ENCODE data around the gene OR52N5. TPM values are rescaled to one million over a fixed set of nuclear protein-coding genes. Genes with fewer than 3 reads are reported as not detected.

The OR52N5 gene
- total and polyA plus RNA-seq, 3 donors from 2014 or later = 2.0 to 2.5 TPM; not detected in 1

DNA sequence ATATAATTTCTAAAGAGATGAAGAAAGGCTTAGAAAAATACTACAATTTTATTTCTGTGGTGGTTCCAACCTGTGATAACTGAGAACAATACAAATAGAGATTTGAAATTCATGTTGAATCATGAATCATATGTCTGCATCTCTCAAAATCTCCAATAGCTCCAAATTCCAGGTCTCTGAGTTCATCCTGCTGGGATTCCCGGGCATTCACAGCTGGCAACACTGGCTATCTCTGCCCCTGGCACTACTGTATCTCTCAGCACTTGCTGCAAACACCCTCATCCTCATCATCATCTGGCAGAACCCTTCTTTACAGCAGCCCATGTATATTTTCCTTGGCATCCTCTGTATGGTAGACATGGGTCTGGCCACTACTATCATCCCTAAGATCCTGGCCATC is 46.8 kb downstream of the OR52N5 start, which contains the start of gene OR56B1:
Gene OR56B1, plus strand, starts transcription at position 53 of the 400 bp plus-strand sequence. Its CDS starts 69 bp downstream, at position 122.
- TF ChIP-seq POLR2A (IDR thresholded peaks at IDR 0.05) (no peak), CTCF (IDR thresholded peaks at IDR 0.05) (no peak)
- no peak within 1 kb of the TSS for H3K4me3 ChIP-seq
- no peaks in the 10 kb centered on the region for H3K36me3 ChIP-seq (ENCODE audit: low read depth, missing control alignments)
- H3K4me1 ChIP-seq = no peaks in the 10 kb centered on the region
- no peaks in the 10 kb centered on the region for H3K9me3 ChIP-seq
- no peak for DNase-seq
- H3K27me3 ChIP-seq = no peaks in the 10 kb centered on the region
- WGBS, 2 donors = 80 to 100% methylated on average over 1 of the region's 1 CpG
- no peak within 1 kb of the TSS for H3K27ac ChIP-seq
- intact Hi-C loops (cut with DNase I; ENCODE audit: low total_unique reads) = no loop called here

- Histone ChIP-seq H3K36me3 (ENCODE audit: low read depth, missing control alignments) (no peaks in the 10 kb centered on the region), H3K9me3 (no peaks in the 10 kb centered on the region), H3K4me3 (no peak overlapping the region), H3K27me3 (no peaks in the 10 kb centered on the region), H3K4me1 (no peaks in the 10 kb centered on the region), H3K27ac (no peak overlapping the region)
- DNase-seq = no peak
- WGBS, 2 donors = 96 to 97% methylated on average over 1 of the region's 1 CpG
- TF ChIP-seq CTCF (IDR thresholded peaks at IDR 0.05) (no peak), POLR2A (IDR thresholded peaks at IDR 0.05) (no peak)
- intact Hi-C loops (cut with DNase I; ENCODE audit: low total_unique reads) = no loop called here
These were observed 55.5 kb downstream of the OR52N5 start for GRCh38 chr11:5727691-5728090.

GRCh38 chr11:5726351-5726750 is 56.8 kb downstream of the OR52N5 start:
- no peak for TF ChIP-seq CTCF (IDR thresholded peaks at IDR 0.05)
- TF ChIP-seq POLR2A (IDR thresholded peaks at IDR 0.05) = no peak
- Histone ChIP-seq H3K4me1 (no peaks in the 10 kb centered on the region), H3K36me3 (ENCODE audit: low read depth, missing control alignments) (no peaks in the 10 kb centered on the region), H3K27me3 (no peaks in the 10 kb centered on the region), H3K27ac (no peak overlapping the region), H3K4me3 (no peak overlapping the region), H3K9me3 (no peaks in the 10 kb centered on the region)
- intact Hi-C loops (cut with DNase I; ENCODE audit: low total_unique reads) = no loop called here
- no peak for DNase-seq
- 95 to 100% methylated on average over 1 of the region's 1 CpG for WGBS, 2 donors

Other genes starting within 250 kb of the OR52N5 start
- gene OR52H1, start 234.8 kb downstream of the OR52N5 start, total RNA-seq = 1 to 10 TPM; 1.4 to 1.9 TPM
- not detected for gene OR52H1, start 234.8 kb downstream of the OR52N5 start, polyA plus RNA-seq (ENCODE audit: insufficient read depth, low read depth, low replicate concordance)
- not detected for gene OR52B6, start 202.5 kb downstream of the OR52N5 start, total RNA-seq
- not detected for gene OR52B6, start 202.5 kb downstream of the OR52N5 start, polyA plus RNA-seq (ENCODE audit: insufficient read depth, low read depth, low replicate concordance)
- gene TRIM6, start 186.7 kb downstream of the OR52N5 start, total RNA-seq = 10 to 100 TPM in 1 of 2 donors, 1 to 10 TPM in 1; 9.1 to 10.6 TPM
- 20.9 TPM for gene TRIM6, start 186.7 kb downstream of the OR52N5 start, polyA plus RNA-seq (ENCODE audit: insufficient read depth, low read depth, low replicate concordance)
- 1 to 10 TPM; 6.5 to 7.6 TPM for gene TRIM34, start 158.4 kb downstream of the OR52N5 start, total RNA-seq
- gene TRIM34, start 158.4 kb downstream of the OR52N5 start, polyA plus RNA-seq (ENCODE audit: insufficient read depth, low read depth, low replicate concordance) = 6.5 TPM
- gene TRIM5, start 98.3 kb downstream of the OR52N5 start, total RNA-seq = 10 to 100 TPM; 10.8 to 16.2 TPM
- 8.8 TPM for gene TRIM5, start 98.3 kb downstream of the OR52N5 start, polyA plus RNA-seq (ENCODE audit: insufficient read depth, low read depth, low replicate concordance)
- 10 to 100 TPM; 25.0 to 30.3 TPM for gene TRIM22, start 93.6 kb downstream of the OR52N5 start, total RNA-seq
- gene TRIM22, start 93.6 kb downstream of the OR52N5 start, polyA plus RNA-seq (ENCODE audit: insufficient read depth, low read depth, low replicate concordance) = 25.0 TPM
- under 1 TPM; 0.16 to 0.25 TPM for gene OR56B1, start 46.9 kb downstream of the OR52N5 start, total RNA-seq
- not detected for gene OR56B1, start 46.9 kb downstream of the OR52N5 start, polyA plus RNA-seq (ENCODE audit: insufficient read depth, low read depth, low replicate concordance)
- gene OR52N4, start 29.1 kb downstream of the OR52N5 start, total RNA-seq = 1 to 10 TPM in 1 of 2 donors, not detected in 1; 1.1 TPM
- 0.44 TPM for gene OR52N4, start 29.1 kb downstream of the OR52N5 start, polyA plus RNA-seq (ENCODE audit: insufficient read depth, low read depth, low replicate concordance)
- 1 to 10 TPM; 1.6 to 1.7 TPM for gene OR52N1, start 7.9 kb upstream of the OR52N5 start, total RNA-seq
- not detected for gene OR52N1, start 7.9 kb upstream of the OR52N5 start, polyA plus RNA-seq (ENCODE audit: insufficient read depth, low read depth, low replicate concordance)
- gene OR52N2, start 25.6 kb upstream of the OR52N5 start, total RNA-seq = not detected
- gene OR52N2, start 25.6 kb upstream of the OR52N5 start, polyA plus RNA-seq (ENCODE audit: insufficient read depth, low read depth, low replicate concordance) = 0.44 TPM
- gene OR52E6, start 58.5 kb upstream of the OR52N5 start, total RNA-seq = 1 to 10 TPM; 1.2 to 1.4 TPM
- not detected for gene OR52E6, start 58.5 kb upstream of the OR52N5 start, polyA plus RNA-seq (ENCODE audit: insufficient read depth, low read depth, low replicate concordance)
- 1 to 10 TPM; 3.0 to 4.6 TPM for gene OR52E8, start 74.3 kb upstream of the OR52N5 start, total RNA-seq
- not detected for gene OR52E8, start 74.3 kb upstream of the OR52N5 start, polyA plus RNA-seq (ENCODE audit: insufficient read depth, low read depth, low replicate concordance)
- not detected for gene OR52E4, start 97.3 kb upstream of the OR52N5 start, total RNA-seq
- not detected for gene OR52E4, start 97.3 kb upstream of the OR52N5 start, polyA plus RNA-seq (ENCODE audit: insufficient read depth, low read depth, low replicate concordance)
- gene OR52E5, start 109.9 kb upstream of the OR52N5 start, total RNA-seq = not detected
- not detected for gene OR52E5, start 109.9 kb upstream of the OR52N5 start, polyA plus RNA-seq (ENCODE audit: insufficient read depth, low read depth, low replicate concordance)
- 1 to 10 TPM in 1 of 2 donors, under 1 TPM in 1; 0.87 to 1.0 TPM for gene OR56A3, start 158.9 kb upstream of the OR52N5 start, total RNA-seq
- 0.90 TPM for gene OR56A3, start 158.9 kb upstream of the OR52N5 start, polyA plus RNA-seq (ENCODE audit: insufficient read depth, low read depth, low replicate concordance)
- gene OR56A5, start 185.1 kb upstream of the OR52N5 start, total RNA-seq = not detected
- gene OR56A5, start 185.1 kb upstream of the OR52N5 start, polyA plus RNA-seq (ENCODE audit: insufficient read depth, low read depth, low replicate concordance) = not detected
- gene OR52L1, start 203.6 kb upstream of the OR52N5 start, total RNA-seq = under 1 TPM in 1 of 2 donors, not detected in 1; 0.79 TPM
- not detected for gene OR52L1, start 203.6 kb upstream of the OR52N5 start, polyA plus RNA-seq (ENCODE audit: insufficient read depth, low read depth, low replicate concordance)
- under 1 TPM in 1 of 2 donors, not detected in 1; 0.55 TPM for gene OR56A4, start 223.6 kb upstream of the OR52N5 start, total RNA-seq
- not detected for gene OR56A4, start 223.6 kb upstream of the OR52N5 start, polyA plus RNA-seq (ENCODE audit: insufficient read depth, low read depth, low replicate concordance)
- under 1 TPM; 0.06 to 0.16 TPM for gene OR56A1, start 247.4 kb upstream of the OR52N5 start, total RNA-seq
- gene OR56A1, start 247.4 kb upstream of the OR52N5 start, polyA plus RNA-seq (ENCODE audit: insufficient read depth, low read depth, low replicate concordance) = not detected